Measurements from ENCODE around the gene TRAPPC12. TPM values are rescaled to one million over a fixed set of nuclear protein-coding genes. Genes with fewer than 3 reads are reported as not detected.
"Not testable (repeated sequence)": the region's sequence is repeated elsewhere in the genome, so short reads cannot be mapped to it uniquely, and the experiment has no call there.

TRAPPC12 gene
- total RNA-seq, 2 experiments from 2014 or later, result 58.7 to 64.6 TPM

DNA sequence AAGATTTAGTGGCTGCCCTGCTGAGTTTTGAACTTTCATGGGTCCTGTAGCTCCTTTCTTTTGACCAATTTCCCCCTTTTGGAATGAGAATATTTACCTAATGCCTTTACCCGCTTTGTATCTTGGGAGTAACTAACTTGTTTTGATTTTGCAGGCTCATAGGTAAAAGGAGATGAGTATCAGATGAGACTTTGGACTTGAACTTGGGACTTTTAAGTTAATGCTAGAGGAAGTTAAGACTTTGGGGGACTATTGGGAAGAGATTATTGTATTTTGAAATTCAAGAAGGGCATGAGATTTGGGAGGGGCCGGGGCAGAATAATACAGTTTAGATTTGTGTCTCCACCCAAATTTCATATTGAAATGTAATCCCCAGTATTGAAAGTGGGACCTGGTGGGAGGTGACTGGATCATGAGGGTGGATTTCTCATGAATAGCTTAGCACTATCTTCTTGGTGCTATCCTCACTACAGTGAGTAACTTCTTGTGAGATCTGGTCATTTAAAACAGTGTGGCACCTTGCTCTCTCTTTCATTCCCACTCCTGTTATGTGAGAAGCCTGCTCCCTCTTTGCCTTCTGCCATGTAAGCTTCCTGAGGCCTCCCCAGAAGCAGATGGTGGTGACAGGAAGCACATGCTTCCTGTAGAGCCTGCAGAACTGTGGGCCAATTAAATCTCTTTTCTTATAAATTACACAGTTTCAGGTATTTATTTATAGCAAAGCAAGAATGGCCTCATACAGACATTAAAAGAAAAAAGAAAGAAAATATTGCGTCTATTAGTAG is 133.7 kb downstream of the TRAPPC12 start:
- H3K27ac Mint-ChIP-seq, result no peak overlapping the region
- H3K4me1 Mint-ChIP-seq, result peaks cover 12% of the 10 kb centered on the region
- peaks cover 8% of the 10 kb centered on the region for H3K9me3 Mint-ChIP-seq
- no peak overlapping the region for H3K4me3 Mint-ChIP-seq
- no peak for DNase-seq
- peaks cover 56% of the 10 kb centered on the region for H3K36me3 Mint-ChIP-seq
- no peaks in the 10 kb centered on the region for H3K27me3 Mint-ChIP-seq

DNA sequence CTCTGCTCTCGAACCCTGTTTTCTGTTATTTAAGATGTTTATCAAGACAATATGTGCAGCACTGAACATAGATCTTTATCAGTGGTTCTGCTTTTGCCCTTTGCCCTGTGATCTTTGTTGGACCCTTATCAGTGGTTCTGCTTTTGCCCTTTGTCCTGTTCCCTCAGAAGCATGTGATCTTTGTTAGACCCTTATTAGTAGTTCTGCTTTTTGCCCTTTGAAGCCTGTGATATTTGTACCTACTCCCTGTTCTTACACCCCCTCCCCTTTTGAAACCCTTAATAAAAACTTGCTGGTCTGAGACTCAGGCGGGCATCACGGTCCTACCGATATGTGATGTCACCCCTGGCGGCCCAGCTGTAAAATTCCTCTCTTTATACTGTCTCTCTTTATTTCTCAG is 135.9 kb downstream of the TRAPPC12 start:
- peaks cover 22% of the 10 kb centered on the region for H3K4me1 Mint-ChIP-seq
- peaks cover 50% of the 10 kb centered on the region for H3K36me3 Mint-ChIP-seq
- not testable (repeated sequence) for H3K4me3 Mint-ChIP-seq, H3K27me3 Mint-ChIP-seq, H3K27ac Mint-ChIP-seq, H3K9me3 Mint-ChIP-seq, DNase-seq

DNA sequence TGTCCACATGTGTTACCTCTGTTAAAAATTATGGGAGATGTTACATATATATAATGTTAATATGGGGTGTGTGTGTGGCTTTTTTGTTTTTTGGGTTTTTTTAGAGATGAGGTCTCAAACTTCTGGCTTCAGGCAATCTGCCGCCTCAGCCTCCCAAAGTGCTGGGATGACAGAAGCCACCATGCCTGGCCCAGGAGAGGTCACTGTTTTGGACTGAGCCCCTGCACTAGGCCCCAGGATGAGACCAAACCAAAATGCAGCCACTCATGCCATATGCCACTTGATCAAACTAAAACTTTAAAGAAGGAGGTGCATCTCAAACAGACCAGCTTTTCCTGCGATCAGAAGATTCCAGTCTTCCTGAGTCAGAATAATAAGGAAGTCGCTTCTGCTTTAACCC is 137.3 kb downstream of the TRAPPC12 start:
- Mint-ChIP-seq H3K27me3 (no peaks in the 10 kb centered on the region), H3K9me3 (peaks cover 3% of the 10 kb centered on the region), H3K4me3 (no peak overlapping the region), H3K27ac (no peak overlapping the region), H3K4me1 (peaks cover 34% of the 10 kb centered on the region), H3K36me3 (peaks cover 48% of the 10 kb centered on the region)
- no peak for DNase-seq

DNA sequence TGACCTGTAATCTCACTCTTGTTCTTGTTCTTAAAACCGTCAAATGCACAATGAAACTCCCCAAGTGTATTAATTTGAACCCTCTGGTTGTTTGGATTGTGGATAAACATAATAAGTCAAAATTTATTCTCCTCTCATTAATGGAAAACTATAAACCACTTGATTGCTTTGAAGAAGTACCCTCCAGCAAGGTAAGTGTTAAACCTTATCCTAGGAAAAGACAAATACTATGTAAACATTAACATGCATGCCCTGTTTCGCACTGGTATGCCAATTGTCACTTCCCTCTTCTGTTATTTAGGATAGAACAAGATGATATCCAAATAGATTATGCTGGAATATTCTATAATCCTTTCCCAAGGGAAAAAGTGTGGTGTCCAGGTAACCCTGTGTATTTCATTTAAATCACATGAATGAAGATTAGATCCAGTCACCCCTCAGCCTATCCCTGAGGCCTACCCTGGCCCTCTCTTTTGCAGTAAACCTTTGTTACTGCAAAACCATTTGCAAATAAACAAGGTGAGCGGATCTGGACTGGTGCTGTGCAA is 138.5 kb downstream of the TRAPPC12 start:
- peaks cover 32% of the 10 kb centered on the region for H3K4me1 Mint-ChIP-seq
- peaks cover 3% of the 10 kb centered on the region for H3K9me3 Mint-ChIP-seq
- peaks cover 40% of the 10 kb centered on the region for H3K36me3 Mint-ChIP-seq
- peak overlapping the region; percentile 88 for H3K4me3 Mint-ChIP-seq
- H3K27ac Mint-ChIP-seq, result peak overlapping the region; percentile 62
- no peak for DNase-seq
- H3K27me3 Mint-ChIP-seq, result no peaks in the 10 kb centered on the region

DNA sequence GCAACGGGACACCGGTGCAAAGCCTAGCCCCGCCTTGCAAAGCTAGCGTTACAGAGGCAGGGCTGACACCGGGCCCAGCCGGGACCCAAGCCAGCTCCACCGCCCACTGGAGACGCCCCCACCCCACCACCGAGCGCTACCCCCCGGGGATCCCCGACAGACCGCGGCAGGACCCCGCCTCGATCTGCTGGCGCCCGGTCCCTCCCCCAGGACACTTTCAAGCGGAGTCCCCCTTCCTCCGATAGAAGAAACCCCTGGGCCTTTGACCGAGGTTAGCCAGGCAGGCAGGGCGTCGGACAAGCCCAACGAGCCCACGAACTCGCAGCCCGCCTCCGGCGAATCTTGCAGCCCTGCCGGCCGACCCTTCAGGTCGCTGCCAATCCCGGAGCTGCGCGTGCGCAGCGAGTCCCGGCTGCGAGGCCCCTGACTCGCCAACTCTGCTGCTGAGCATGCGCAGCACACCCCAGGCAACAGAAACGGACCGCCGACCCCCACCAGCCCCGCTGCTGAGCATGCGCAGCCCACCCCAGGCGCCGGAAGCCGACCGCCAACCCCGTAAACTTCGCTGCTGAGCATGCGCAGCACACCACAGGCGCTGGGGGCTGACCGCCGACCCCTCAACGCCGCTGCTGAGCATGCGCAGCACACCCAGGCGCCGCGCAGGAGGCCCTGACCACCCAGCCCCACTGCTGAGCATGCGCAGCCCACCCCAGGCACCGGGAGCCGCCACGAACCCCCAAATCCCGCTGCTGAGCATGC is 139.2 kb downstream of the TRAPPC12 start:
- Mint-ChIP-seq H3K27ac (peak overlapping the region; percentile 62), H3K4me3 (peak overlapping the region; percentile 88), H3K4me1 (peaks cover 32% of the 10 kb centered on the region), H3K27me3 (no peaks in the 10 kb centered on the region), H3K9me3 (peaks cover 3% of the 10 kb centered on the region), H3K36me3 (peaks cover 38% of the 10 kb centered on the region)
- peak; percentile 99 for DNase-seq

DNA sequence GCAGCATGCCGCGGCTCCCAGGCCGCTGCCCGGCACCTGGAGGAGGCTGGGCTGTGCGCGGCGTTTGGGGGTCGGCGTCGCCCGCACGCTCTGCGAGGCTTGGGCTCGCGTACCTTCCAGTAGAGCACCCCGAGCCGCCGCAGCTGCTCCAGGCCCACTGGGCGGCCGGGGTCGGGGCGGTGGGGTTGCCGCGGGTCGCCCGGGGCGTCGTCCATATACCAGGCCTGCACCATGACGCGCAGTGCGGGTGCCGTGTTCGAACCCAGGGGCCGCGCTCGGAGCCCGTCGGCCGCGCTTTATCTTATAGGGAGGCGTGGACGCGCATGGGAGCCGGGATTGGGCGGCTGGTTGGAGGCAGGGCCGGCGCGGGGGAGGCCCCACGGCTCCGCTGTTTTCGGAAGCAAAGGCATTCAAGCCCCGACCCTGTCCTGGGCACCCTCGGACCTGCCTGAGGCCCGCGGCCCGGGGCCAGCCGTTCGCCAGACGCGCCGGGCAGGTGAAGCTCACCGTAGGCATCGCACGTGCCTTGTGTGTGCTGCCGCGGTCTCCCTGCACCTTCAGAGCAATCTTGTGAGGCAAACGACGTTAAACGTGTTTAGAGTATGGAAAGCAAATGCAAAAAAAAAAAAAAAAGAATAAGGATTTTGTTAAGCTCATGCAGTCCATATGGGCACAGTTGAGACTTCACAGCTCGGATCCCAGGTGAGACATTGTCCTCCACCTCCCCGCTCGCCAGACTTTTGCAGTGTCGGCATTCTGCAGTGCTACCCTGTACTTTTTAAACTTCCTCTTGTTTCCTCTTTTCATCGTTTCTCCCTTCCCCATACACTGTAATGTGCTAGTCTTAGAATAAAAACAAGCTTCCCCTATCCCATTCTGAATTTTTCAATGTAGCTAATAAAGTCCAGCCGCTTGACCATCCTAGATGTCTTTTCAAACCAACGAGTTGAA is 140.0 kb downstream of the TRAPPC12 start, which contains the start of gene ADI1:
TSS of gene ADI1 (minus strand) at position 277 of the 951 bp plus-strand sequence. CDS start at position 233, 44 bp downstream.
- Mint-ChIP-seq H3K9me3 (peaks cover 3% of the 10 kb centered on the region), H3K4me3 (peak within 1 kb of the TSS; percentile 88), H3K36me3 (peaks cover 30% of the 10 kb centered on the region), H3K4me1 (peaks cover 32% of the 10 kb centered on the region), H3K27me3 (no peaks in the 10 kb centered on the region), H3K27ac (peak within 1 kb of the TSS; percentile 62)
- DNase-seq, result peak; percentile 85

DNA sequence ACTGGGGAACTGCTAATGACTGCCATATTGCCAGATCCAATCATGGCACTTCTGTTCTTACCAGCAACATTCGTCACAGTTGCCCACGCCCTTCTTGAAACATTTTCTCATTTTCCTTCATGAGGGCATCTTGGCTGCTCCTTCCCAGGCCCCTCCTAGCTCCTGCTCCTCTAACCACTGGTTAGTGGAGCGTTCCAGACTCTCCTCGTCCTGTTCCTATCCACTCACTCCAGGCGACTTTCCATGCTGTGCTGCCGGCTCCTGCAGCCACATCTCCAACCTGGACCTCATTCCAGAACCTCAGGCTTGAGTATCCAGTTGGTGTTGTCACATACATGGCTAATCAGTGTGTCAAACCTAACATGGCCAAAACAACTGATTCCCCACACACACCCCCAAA is 141.1 kb downstream of the TRAPPC12 start:
- no peak overlapping the region for H3K27ac Mint-ChIP-seq
- no peaks in the 10 kb centered on the region for H3K27me3 Mint-ChIP-seq
- peak overlapping the region; percentile 88 for H3K4me3 Mint-ChIP-seq
- DNase-seq, result no peak
- H3K4me1 Mint-ChIP-seq, result peaks cover 32% of the 10 kb centered on the region
- H3K9me3 Mint-ChIP-seq, result peaks cover 2% of the 10 kb centered on the region
- peaks cover 21% of the 10 kb centered on the region for H3K36me3 Mint-ChIP-seq

DNA sequence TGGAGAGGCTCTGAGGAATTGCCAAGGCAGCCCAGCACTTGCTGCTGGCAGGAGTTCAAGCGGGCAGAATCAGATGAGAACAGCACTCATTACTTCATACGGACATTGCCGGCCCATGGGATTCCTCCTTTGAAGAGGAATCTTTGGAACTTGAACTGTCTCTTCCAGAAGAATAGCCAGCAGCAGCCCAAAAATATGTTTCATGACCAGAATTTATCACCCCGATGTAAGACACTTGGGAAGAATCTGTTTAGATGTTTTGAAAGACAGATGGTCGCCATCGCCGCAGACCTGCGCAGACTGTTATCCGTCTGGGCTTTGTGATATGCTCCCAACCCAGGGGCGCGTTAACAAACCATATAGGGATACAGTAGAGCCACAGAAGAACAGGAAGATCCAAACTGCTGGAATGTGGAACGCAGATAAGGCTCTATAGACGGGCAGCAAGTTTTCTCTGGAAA is 143.5 kb downstream of the TRAPPC12 start:
- H3K27ac Mint-ChIP-seq, result no peak overlapping the region
- peaks cover 24% of the 10 kb centered on the region for H3K4me1 Mint-ChIP-seq
- peaks cover 13% of the 10 kb centered on the region for H3K36me3 Mint-ChIP-seq
- H3K27me3 Mint-ChIP-seq, result no peaks in the 10 kb centered on the region
- no peak for DNase-seq
- H3K4me3 Mint-ChIP-seq, result no peak overlapping the region
- no peaks in the 10 kb centered on the region for H3K9me3 Mint-ChIP-seq

DNA sequence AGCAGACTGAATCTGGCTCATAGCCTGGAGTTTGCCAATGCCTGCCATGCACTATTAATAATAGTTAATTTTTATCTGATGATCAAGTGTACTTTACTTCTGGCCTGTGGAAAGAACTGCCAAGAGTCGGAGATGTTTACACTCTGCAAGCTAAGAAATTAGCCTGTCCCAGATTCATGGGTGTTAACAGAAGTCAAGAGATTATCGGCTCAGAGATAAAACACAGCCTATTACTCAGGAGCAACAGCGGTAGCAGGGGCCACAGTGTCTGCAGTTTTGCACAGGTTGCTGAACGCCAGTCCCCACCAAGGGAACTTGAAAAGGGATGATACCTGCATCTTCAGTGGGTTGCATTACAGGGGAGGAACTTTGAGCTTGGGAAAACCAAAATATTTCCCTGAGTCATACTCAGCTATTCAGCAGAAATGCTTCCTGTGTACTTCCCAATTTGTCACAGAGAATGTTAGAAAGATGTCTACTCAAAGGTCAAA is 144.1 kb downstream of the TRAPPC12 start:
- H3K4me1 Mint-ChIP-seq, result peaks cover 22% of the 10 kb centered on the region
- DNase-seq, result no peak
- H3K27me3 Mint-ChIP-seq, result no peaks in the 10 kb centered on the region
- H3K4me3 Mint-ChIP-seq, result no peak overlapping the region
- H3K9me3 Mint-ChIP-seq, result no peaks in the 10 kb centered on the region
- peaks cover 13% of the 10 kb centered on the region for H3K36me3 Mint-ChIP-seq
- H3K27ac Mint-ChIP-seq, result no peak overlapping the region

DNA sequence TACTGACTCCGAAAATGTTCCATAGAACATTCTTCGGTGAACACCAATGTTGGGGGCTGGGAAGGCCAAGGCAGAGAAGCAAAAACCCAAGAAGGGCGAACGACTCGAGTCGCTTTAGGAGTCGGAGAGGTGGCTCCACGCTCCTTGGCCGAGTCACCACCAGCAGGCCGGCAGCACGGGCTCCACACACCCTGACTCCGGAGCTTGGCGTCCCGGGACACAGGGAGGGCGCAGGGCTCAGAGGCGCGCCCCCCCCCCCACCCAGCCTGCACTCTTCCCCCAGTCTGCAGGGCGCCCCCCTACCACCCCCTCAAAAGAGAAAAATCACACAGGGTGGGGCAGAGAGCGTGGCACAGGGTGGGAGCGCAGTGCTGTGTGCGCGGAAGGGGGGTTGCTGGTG is 147.4 kb downstream of the TRAPPC12 start:
- H3K36me3 Mint-ChIP-seq, result peaks cover under 1% of the 10 kb centered on the region
- no peak overlapping the region for H3K27ac Mint-ChIP-seq
- no peak for DNase-seq
- no peak overlapping the region for H3K4me3 Mint-ChIP-seq
- H3K27me3 Mint-ChIP-seq, result no peaks in the 10 kb centered on the region
- H3K9me3 Mint-ChIP-seq, result no peaks in the 10 kb centered on the region
- peaks cover under 1% of the 10 kb centered on the region for H3K4me1 Mint-ChIP-seq

DNA sequence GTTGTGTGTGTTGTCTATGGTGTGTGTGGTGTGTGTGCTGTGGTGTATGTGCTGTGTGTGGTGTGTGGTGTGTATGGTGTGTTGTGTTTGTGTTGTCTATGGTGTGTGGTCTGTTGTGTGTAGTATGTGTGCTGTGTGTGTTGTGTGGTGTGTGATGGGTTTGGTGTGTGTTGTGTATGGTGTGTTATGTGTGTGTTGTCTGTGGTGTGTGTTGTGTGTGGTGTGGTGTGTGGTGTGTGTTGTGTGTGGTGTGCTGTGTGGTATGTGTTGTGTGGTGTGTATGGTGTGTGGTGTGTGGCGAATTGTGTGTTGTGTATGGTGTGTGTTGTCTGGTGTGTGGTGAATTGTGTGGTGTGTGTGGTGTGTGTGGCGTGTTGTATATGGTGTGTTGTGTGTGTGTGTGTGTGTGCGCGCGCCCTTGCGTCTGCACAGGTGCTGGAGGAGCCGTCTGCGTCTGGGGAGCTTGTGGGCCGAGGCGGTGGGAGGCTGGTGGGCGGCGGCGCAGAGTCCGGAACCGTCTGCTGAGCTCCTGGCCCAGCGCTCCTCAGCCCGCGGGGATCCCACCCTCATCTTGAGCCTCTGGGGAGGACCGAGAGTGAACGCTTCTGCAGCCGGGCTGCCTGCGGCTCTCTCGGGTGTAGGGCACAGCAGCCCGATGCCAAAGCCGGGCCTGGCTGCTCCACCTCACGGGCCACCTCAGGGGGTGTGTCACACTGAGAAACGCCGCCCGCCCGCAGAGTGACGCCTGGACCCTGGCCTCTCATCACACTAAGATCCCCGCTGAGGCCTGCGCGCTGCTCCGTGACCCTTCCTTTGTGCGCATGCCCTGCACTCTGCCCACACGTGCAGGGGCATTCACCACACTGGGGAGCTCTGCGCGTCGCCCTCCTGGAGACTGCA is 148.6 kb downstream of the TRAPPC12 start:
- no peaks in the 10 kb centered on the region for H3K36me3 Mint-ChIP-seq
- no peaks in the 10 kb centered on the region for H3K9me3 Mint-ChIP-seq
- H3K27me3 Mint-ChIP-seq, result no peaks in the 10 kb centered on the region
- H3K27ac Mint-ChIP-seq, result no peak overlapping the region
- no peak overlapping the region for H3K4me3 Mint-ChIP-seq
- no peak for DNase-seq
- no peaks in the 10 kb centered on the region for H3K4me1 Mint-ChIP-seq

All from activated naive CD8-positive, alpha-beta T cell treated with anti-CD3 and anti-CD28 coated beads for 36 hours (primary cell).